PC-3 (cell line): ENCODE results near the gene DENND4B.
"Not testable (repeated sequence)": the region's sequence is repeated elsewhere in the genome, so short reads cannot be mapped to it uniquely, and the experiment has no call there.

Experiments used
- CTCF ChIP-seq: fragments of 300-600 bp; sonication (generic); conservative IDR thresholded peaks from 2 replicates; pipeline ENCODE4 v1.5.1; 2017; ENCODE audit warnings: antibody characterized with exemption, low read depth, mild to moderate bottlenecking, low read length
- EZH2 ChIP-seq: fragments of 300-600 bp; sonication (generic); IDR thresholded peaks from one replicate; pipeline ENCODE4 v1.6.1; 2017; ENCODE audit warnings: antibody characterized with exemption, mild to moderate bottlenecking, low read length; ENCODE audit not compliant: unreplicated experiment
- EZH2phosphoT487 ChIP-seq: fragments of 300-600 bp; sonication (generic); IDR thresholded peaks from 2 replicates; pipeline ENCODE4 v1.6.1; 2018; ENCODE audit warnings: mild to moderate bottlenecking, antibody characterized with exemption, low read length, borderline replicate concordance

GRCh38 chr1:153905908-153906307 is 40.6 kb downstream of the DENND4B start:
- TF ChIP-seq CTCF, EZH2, EZH2phosphoT487: not testable (repeated sequence)
